GM21381 (cell line): ENCODE data around the gene RPS15.

Experiments
- ATAC-seq: cut with Tn5 transposase; IDR thresholded peaks from one replicate; pipeline ENCODE4 v1.9.1; 2021; ENCODE audit warnings: mild to moderate bottlenecking, moderate library complexity; ENCODE audit not compliant: unreplicated experiment

Gene RPS15

GRCh38 chr19:1481893-1482360 lies 43.7 kb downstream of the RPS15 start:
- no peak for ATAC-seq

GRCh38 chr19:1482361-1483130 lies 44.4 kb downstream of the RPS15 start:
- ATAC-seq = no peak

- ATAC-seq = no peak
Observed at GRCh38 chr19:1483131-1483978, 45.2 kb downstream of the RPS15 start.

GRCh38 chr19:1483979-1484428 lies 45.8 kb downstream of the RPS15 start:
- no peak for ATAC-seq

- no peak for ATAC-seq
Observed at GRCh38 chr19:1486720-1487575, 48.8 kb downstream of the RPS15 start.

GRCh38 chr19:1487576-1488281 lies 49.5 kb downstream of the RPS15 start:
- no peak for ATAC-seq

GRCh38 chr19:1488282-1488601 lies 50.0 kb downstream of the RPS15 start:
- no peak for ATAC-seq

GRCh38 chr19:1489463-1490310 lies 51.5 kb downstream of the RPS15 start:
- no peak for ATAC-seq
